ENCODE data around the gene ARID2.

The ARID2 gene

GRCh38 chr12:45939759-45940158 lies 210.3 kb downstream of the ARID2 start:
- no peak for DNase-seq

GRCh38 chr12:45944771-45945170 lies 215.3 kb downstream of the ARID2 start:
- DNase-seq: no peak

- DNase-seq: no peak
These were observed 216.9 kb downstream of the ARID2 start for GRCh38 chr12:45946435-45946834.

GRCh38 chr12:45948546-45948945 lies 219.0 kb downstream of the ARID2 start:
- DNase-seq: no peak

Measured in midbrain (tissue), 1 donor.